GM19395 (cell line): ENCODE data around the gene ICAM1.
"Not testable (repeated sequence)": the region's sequence is repeated elsewhere in the genome, so short reads cannot be mapped to it uniquely, and the experiment has no call there.

Source experiments
- ATAC-seq: cut with Tn5 transposase; IDR thresholded peaks from one replicate; pipeline ENCODE4 v1.9.1; 2021; ENCODE audit warnings: mild to moderate bottlenecking, moderate library complexity; ENCODE audit not compliant: unreplicated experiment

The ICAM1 gene

DNA sequence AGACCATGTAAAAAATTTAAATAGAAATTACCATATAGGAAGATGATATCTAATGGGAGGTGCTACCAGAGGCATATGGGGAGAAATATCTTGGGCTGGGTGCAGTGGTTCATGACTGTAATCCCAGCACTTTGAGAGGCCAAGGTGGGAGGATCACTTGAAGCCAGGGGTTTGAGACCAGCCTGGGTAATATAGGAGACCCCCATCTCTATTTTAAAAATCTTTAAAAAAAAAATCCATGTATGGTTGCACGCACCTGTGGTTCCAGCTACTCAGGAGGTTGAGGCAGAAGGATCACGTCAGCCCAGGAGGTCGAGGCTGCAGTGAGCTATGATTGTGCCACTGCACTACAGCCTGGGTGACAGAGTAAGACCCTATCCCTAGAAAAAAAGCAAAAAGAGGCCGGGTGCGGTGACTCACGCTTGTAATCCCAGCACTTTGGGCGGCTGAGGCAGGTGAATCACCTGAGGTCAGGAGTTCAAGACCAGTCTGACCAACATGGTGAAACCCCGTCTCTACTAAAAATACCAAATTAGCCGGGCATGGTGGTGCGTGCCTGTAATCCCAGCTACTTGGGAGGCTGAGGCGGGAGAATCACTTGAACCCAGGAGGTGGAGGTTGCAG, 29.0 kb upstream of the ICAM1 start:
- not testable (repeated sequence) for ATAC-seq

DNA sequence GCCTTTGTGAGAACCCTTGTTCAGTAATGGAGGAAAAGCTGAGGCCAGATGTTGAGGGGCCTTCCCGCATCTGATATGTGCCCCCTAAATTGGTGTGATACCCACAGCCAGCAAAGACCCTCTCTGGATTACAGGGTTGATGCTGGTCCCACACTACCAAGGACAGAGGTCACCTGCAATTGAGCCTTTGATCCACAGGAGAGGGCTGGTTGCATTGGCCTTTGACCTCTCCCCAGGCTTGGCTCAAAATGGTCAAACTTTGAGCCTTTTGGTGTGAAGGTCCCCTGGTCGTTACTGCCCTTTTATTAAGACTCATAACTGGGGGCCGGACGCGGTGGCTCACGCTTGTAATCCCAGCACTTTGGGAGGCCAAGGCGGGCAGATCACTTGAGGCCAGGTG, 27.3 kb upstream of the ICAM1 start:
- ATAC-seq: no peak

DNA sequence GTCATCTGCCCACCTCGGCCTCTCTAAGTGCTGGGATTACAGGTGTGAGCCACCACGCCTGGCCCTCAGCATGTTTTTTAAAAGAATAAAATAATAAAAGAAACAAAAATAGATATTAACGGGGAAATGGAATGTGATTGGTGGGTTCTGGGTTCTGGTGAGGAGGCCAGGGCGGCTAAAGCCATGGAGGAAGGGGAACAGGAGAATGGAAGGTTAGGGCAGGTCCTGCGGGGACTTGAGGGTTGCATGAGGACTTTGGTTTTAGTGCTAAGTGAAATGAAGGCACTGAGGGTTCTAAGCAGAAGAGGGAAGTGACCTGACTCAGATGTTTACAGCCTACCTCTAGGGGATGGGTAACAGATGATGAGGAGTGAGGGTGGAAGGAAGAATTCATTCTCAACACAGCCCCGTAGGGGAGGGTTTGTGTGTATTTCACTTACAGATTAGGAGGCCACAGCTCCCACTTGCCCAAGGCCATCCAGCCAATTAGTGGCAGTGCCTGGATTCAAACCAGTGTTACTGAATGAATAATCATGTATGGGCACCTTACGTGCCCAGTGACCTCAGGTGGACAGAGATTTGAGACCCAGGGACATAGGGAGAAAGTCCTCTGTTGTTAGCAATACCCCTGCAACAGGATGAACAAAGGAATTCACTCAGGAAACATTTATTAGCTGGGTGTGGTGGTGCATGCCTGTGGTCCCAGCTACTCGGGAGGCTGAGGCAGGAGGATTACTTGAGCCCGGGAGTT, 25.6 kb upstream of the ICAM1 start:
- ATAC-seq: no peak

DNA sequence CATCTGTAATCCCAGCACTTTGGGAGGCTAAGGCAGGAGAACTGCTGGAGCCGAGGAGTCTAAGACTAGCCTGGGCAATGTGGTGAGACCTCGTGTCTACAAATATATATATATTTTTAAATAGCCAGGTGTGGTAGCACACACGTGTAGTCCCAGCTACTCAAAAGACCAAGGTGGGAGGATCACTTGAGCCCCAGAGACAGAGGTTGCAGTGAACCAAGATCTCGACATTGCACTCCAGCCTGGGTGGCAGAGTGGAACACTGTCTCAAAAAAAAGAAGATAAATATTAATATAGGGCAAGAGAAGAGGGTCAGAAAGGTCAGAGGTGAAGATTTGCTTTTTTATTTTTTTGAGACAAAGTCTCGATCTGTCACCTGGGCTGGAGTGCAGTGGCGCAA, 24.4 kb upstream of the ICAM1 start:
- no peak for ATAC-seq

DNA sequence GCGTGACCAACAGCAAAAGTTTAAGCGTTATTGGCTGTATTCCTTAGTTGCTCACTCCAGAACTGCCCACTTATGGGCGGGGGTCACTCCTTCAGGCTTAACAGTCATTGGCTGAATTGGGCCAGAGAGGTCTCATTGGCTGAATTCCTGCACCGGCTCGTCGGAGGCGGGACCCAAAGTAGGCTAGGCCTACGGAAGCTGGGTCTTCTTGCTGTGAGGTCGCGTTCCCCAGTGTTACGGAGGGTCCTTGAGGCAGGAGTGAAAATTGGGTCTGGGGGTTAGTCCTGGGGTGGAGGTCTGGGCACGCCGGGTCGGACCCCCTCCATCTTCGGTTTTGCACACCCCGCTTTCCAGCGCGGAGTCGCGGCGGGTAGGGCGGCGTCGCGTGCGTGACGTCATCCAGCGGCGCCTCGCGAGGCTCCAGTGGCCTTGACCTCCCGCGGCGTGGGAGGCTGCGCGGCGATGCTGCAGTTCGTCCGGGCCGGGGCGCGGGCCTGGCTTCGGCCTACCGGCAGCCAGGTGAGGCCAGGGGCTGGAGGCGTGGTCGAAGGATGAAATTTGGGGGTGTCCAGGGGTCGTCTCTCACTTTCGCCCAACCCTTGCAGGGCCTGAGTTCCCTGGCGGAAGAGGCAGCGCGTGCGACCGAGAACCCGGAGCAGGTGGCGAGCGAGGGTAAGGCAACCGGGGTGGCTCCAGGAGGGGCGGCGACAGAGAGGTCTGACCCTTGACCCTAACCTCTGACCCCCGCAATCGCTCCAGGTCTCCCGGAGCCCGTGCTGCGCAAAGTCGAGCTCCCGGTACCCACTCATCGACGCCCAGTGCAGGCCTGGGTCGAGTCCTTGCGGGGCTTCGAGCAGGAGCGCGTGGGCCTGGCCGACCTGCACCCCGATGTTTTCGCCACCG, 18.9 kb upstream of the ICAM1 start, which contains the start of gene MRPL4:
Gene MRPL4 (plus strand): TSS at position 423 of the 903 bp plus-strand sequence. CDS start 40 bp downstream, at position 463.
- ATAC-seq: peak; percentile 83

DNA sequence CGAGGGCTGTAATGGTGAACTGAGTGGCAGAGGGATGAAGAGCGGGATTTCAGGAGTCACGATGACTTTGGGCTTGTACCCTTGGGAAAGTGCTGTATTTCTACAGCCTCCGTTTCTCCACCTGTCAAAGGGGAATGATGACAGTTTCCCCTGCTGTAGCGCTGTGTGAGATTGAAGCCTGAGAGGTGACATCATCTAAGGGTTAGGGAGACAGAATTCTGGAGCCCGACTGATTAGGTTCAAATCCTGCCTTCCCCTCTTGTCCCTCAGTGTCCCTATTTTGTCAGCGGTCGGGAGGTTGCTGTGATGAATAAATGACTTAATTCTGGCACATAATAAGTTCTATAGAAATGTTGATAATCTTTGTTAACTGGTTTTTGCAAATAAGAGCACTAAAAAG, 18.2 kb upstream of the ICAM1 start:
- no peak for ATAC-seq

DNA sequence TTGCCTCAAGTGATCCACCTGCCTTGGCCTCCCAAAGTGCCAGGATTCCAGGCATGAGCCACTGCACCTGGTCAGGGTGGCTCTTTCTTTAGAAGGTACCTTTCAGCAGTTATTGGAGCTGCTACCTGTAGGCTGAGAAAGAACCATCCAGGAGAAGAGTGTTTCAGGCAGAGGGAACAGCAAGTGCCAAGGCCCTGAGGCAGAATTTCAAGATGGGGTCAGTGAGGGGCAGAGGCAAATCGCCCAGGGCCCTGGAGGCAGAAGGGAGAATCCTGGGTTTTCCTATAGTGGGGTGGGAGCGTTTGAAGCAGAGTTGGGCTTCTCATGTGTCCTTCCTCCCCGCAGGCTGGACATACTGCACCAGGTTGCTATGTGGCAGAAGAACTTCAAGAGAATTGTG, 16.7 kb upstream of the ICAM1 start:
- ATAC-seq: no peak

DNA sequence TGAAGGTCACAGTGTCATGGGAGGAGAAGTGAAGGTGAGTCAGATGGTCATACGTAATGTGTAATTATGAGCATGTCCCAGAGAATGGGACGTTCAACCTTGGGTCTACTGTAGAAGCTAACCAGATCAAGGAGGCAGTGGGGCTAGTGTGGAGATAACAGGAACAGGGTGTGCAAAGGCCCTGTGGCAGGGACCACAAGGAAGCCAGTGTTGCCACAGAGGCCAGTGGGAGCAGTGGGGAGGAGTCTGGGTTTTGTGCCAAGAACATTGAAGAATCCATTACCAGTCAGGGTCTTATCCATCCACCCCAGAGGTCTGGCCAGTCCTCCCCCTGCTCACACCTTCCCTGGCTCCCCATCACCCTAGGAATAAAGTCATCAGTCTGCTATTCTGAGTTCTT, 15.6 kb upstream of the ICAM1 start:
- ATAC-seq: no peak

DNA sequence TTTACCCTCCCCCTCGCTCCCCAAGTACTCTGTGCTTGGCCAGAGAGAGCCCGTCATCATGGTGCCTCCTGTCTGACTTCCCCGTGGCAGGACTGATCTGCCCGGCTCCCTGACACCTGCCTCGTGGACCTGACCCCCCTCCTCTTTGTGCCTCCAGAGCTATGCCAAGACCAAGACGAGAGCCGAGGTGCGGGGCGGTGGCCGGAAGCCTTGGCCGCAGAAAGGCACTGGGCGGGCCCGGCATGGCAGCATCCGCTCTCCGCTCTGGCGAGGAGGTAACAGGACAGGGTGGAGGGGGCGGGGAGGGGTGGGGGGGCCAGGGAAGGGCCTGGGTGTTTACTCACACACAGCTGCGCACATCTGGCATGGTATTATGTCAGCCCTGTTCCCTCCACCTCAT, 14.4 kb upstream of the ICAM1 start:
- ATAC-seq: no peak

DNA sequence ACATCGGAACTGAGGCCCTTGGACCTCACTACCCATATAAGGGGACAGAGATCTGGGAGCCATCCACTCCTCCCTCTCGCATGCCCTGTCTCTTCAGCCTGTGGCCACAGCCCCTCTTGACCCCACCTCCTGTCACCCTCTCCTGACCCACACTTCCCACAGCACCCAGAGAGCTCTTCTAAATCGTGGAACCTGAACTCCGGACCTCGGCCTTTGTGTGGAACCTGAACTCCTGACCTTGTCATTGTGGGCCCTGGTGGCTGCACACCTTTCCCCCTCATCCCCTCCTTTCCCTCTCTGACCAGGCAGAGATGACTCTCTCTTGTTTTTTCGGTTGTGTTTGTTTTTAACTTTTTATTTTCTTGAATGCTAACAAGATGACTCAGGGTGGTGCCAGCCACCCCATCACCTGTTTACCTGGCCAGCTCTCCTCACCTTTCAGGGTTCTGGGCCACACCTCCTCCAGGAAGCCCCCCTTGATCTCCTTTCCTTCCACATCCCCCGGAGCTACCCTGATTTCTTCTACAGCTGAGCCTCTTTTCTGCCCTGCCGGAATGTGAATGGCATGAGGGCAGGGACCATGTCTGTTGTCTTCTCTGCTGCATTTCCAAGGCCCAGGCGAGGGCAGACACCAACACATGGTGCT, 13.8 kb upstream of the ICAM1 start:
- no peak for ATAC-seq

DNA sequence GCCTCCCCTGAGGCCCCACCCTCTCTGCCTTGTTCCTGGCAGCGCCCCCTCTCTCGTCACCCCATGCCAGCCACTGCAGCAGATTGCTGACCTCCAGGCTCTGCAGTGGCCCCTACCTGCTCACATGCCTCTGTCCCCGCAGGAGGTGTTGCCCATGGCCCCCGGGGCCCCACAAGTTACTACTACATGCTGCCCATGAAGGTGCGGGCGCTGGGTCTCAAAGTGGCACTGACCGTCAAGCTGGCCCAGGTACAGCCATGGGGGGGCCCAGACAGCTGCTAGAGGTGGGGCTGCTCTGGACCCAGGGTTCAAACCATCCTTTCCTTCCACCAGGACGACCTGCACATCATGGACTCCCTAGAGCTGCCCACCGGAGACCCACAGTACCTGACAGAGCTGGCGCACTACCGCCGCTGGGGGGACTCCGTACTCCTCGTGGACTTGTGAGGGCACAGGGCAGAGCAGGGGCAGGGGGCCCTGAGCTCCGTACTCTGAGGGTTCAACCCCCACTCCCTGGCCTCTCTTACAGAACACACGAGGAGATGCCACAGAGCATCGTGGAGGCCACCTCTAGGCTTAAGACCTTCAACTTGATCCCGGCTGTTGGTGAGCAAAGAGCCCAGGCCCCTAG, 12.7 kb upstream of the ICAM1 start:
- ATAC-seq: no peak

DNA sequence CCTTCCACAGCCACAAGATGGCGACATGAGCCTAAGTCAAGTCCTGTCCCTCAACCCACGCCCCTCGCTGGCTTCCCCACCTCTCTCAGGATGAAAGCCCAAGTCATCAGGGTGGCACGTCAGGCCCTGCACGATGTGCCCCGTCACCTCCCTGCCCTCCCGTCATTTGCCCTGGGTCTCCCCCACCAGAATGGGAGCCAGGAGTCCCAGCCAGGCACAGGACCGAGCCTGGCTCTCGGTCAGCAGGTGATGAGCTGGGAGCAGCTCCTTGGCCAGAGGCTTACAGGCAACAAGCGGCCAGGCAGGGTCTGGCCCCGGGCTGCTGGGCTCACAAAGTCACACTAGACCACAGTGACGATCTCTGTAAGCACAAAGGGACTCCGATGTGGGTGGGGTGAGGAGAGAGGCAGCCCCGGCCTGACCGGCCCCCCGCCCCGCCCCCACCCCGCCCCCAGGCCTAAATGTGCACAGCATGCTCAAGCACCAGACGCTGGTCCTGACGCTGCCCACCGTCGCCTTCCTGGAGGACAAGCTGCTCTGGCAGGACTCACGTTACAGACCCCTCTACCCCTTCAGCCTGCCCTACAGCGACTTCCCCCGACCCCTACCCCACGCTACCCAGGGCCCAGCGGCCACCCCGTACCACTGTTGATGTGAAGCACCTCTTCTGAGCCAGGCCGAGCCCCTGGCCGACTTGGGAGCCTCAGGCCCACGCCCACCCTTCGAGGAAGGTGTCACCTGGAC, 11.6 kb upstream of the ICAM1 start:
- peak; percentile 54 for ATAC-seq

DNA sequence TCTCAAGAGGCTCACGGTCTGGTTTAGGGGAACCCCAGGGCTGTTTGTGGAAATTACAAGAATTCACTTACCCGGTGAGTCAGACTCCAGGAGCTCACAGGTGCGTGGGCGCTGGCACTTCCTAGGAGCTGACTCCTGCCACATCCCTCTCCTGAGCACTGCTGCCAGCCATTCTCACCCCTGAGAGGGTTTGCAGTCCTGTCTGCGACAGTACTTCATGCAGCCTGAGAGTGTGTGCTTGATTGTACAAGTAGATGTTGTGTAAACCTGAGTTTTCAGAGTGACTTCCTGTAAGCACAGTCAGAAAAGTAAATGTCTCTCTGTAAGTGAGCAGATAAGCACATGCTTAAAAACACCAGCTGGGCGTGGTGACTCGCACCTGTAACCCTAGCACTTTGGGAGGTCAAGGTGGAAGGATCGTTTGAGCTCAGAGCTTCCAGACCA, 10.8 kb upstream of the ICAM1 start:
- ATAC-seq: no peak

DNA sequence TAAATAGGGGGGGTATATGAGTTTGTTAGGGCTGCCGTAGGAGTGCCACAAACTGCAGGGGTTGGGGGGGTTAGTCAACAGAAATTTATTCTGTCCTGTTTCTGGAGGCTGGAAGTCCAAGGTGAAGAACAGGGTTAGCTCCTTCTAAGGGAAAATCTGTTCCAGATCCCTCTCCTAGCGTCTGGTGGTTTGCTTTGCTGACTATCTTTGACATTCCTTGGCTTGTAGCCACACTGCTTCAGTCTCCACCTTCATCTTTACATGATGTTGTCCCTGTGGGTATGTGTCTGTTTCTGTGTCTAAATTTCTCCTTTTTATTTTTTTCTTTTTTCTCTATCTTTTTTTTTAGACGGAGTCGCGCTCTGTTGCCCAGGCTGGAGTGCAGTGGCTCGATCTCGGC, 8.1 kb upstream of the ICAM1 start:
- ATAC-seq: no peak

DNA sequence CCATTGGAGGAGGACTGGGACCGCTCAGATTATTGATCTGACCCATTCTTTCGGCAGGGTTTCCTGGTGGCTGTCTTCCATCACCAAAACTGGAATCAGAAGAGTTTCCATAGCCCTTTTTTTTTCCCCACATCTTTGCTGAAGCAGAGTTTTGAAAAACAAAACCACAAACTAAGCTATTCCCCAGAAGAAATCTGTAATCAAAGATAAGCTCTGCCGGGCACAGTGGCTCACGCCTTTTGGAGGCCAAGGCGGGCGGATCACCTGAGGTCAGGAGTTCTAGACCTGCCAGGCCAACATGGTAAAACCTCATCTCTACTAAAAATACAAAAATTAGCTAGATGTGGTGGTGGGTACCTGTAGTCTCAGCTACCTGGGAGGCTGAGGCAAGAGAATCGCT, 4.2 kb upstream of the ICAM1 start:
- ATAC-seq: no peak

DNA sequence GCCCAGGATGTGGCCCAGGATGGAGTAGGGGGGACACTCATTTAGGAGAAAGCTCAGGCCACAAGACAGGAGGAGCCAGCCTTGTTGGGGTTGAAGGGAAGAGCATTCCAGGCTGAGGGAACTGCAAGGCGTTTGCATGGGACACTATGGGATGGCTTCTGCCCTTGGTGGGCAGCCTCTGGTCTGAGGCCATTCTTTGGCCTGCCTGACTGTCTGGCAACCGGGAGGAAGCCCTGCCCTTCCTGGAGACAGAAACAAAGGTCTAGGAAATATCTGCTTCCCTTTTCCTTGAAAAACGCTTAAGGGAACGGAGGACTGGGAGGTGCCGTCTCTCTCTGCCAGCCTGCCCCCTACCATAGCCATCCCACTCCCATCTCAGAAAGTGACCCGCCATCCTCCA, 2.8 kb upstream of the ICAM1 start:
- ATAC-seq: no peak

DNA sequence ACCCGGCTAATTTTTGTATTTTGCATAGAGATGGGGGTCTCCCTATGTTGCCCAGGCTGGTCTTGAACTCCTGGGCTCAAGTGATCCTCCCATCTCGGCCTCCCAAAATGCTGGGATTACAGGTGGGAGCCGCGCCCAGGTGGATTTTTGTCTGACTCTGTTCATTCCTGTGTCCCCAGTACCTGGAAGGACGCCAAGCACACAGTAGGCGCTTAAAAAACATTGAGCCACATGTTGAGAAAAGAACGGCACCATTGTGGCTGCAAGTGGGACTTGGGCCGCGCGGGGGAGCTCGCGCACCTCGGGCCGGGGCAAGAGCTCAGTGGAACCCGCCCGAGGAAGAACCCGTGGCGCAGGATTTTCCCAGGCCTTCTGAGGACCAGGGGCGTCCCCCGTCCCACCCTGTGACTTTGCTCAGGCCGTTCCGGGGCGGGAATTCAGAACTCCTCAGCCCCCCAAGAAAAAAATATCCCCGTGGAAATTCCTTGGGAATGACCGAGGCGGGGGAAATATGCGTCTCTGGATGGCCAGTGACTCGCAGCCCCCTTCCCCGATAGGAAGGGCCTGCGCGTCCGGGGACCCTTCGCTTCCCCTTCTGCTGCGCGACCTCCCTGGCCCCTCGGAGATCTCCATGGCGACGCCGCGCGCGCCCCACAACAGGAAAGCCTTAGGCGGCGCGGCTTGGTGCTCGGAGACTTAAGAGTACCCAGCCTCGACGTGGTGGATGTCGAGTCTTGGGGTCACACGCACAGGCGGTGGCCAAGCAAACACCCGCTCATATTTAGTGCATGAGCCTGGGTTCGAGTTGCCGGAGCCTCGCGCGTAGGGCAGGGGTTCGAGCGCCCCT, 1.4 kb upstream of the ICAM1 start:
- no peak for ATAC-seq

DNA sequence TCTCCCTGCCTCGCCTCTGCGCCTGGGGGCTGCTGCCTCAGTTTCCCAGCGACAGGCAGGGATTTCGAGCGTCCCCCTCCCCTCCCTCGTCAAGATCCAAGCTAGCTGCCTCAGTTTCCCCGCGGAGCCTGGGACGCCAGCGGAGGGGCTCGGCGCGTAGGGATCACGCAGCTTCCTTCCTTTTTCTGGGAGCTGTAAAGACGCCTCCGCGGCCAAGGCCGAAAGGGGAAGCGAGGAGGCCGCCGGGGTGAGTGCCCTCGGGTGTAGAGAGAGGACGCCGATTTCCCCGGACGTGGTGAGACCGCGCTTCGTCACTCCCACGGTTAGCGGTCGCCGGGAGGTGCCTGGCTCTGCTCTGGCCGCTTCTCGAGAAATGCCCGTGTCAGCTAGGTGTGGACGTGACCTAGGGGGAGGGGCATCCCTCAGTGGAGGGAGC, 722 bp upstream of the ICAM1 start:
- ATAC-seq: no peak

DNA sequence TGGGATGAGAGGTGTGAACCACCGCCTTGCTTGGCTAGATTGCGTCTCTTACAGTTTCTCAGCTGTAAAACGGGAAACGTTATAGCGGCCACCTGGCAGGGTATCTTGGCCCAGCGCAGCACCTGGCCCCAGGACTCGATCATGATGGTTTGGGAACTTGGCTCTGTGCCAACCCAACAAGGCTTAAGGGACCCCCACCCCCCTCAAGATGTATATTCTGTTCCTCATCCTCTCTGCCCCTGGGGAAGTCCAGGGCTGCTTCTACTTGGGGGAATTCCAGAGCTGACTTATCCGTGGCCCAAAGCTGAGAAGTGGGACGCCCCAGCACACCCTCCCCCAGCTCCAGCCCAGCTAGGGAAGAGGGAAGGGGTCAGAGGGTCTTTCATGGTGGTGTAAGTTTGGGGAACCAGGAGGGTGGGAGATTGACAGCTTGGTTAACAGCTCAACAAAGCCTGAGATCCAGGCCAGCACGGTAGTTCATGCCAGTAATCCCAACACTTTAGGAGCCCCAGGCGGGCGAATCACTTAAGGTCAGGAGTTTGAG, 695 bp downstream of the ICAM1 start:
- ATAC-seq: no peak
